RWPE1 (cell line): ENCODE results near the gene GALNT13.

ENCODE experiments used
- CTCF ChIA-PET: fragments of 350-600 bp; sonication (Branson Sonifier 250); formaldehyde crosslinking; extraction: SDS; loops from one replicate; lab custom pipeline; 2021; lab: Yijun Ruan, JAX
- POLR2A ChIA-PET: fragments of 400-600 bp; formaldehyde crosslinking; extraction: SDS; loops from one replicate; lab custom pipeline; 2020; ENCODE audit warnings: antibody characterized with exemption; ENCODE audit not compliant: low non-redundant PET; lab: Yijun Ruan, JAX
- DNase-seq: peaks from one replicate; pipeline ENCODE4 v3.0.0; 2012; ENCODE audit warnings: low spot score
- H3K27ac ChIP-seq: fragments of 450-650 bp; 2 replicates; pipeline ENCODE4 v1.5.1; 2017
- CTCF ChIP-seq: fragments of 450-650 bp; conservative IDR thresholded peaks from 2 replicates; pipeline ENCODE4 v1.5.1; 2017; ENCODE audit warnings: low read depth, mild to moderate bottlenecking

The GALNT13 gene

GRCh38 chr2:154143105-154143504, 271.4 kb downstream of the GALNT13 start:
- no peak for TF ChIP-seq CTCF
- DNase-seq = no peak
- ChIA-PET POLR2A (no interaction called here), CTCF (interaction anchor here (0.6 kb wide), 1 partner anchor 559 kb away, joined by 3 read pairs; no protein-coding TSS in a partner anchor)
- H3K27ac ChIP-seq = peak overlapping the region; percentile 72

- H3K27ac ChIP-seq = no peak overlapping the region
- POLR2A ChIA-PET = no interaction called here
- no peak for TF ChIP-seq CTCF
- DNase-seq = no peak
- CTCF ChIA-PET = no interaction called here
Observed at GRCh38 chr2:154158101-154158500, 286.4 kb downstream of the GALNT13 start.

- TF ChIP-seq CTCF = no peak
- no peak overlapping the region for H3K27ac ChIP-seq
- POLR2A ChIA-PET = no interaction called here
- no peak for DNase-seq
- CTCF ChIA-PET = no interaction called here
Observed at GRCh38 chr2:154161286-154161685, 289.6 kb downstream of the GALNT13 start.

- no peak for DNase-seq
- POLR2A ChIA-PET = no interaction called here
- CTCF ChIA-PET = no interaction called here
- TF ChIP-seq CTCF = no peak
- H3K27ac ChIP-seq = no peak overlapping the region
Observed at GRCh38 chr2:154170400-154170799, 298.7 kb downstream of the GALNT13 start.

- TF ChIP-seq CTCF = no peak
- DNase-seq = no peak
- POLR2A ChIA-PET = no interaction called here
- no peak overlapping the region for H3K27ac ChIP-seq
- CTCF ChIA-PET = no interaction called here
Observed at GRCh38 chr2:154173164-154173563, 301.4 kb downstream of the GALNT13 start.

- no peak for DNase-seq
- CTCF ChIA-PET = interaction anchor here (0.6 to 1.0 kb wide), 2 partner anchors 61 to 82 kb away, joined by 3 read pairs; no protein-coding TSS in a partner anchor
- H3K27ac ChIP-seq = no peak overlapping the region
- TF ChIP-seq CTCF = no peak
- POLR2A ChIA-PET = no interaction called here
Observed at GRCh38 chr2:154173919-154174318, 302.2 kb downstream of the GALNT13 start.
